Central memory CD4-positive, alpha-beta T cell (primary cell): ENCODE results near the gene ADAMTSL5.

Experiments used
- DNase-seq: peaks from one replicate; pipeline ENCODE4 v3.0.0; 2022

Gene ADAMTSL5

DNA sequence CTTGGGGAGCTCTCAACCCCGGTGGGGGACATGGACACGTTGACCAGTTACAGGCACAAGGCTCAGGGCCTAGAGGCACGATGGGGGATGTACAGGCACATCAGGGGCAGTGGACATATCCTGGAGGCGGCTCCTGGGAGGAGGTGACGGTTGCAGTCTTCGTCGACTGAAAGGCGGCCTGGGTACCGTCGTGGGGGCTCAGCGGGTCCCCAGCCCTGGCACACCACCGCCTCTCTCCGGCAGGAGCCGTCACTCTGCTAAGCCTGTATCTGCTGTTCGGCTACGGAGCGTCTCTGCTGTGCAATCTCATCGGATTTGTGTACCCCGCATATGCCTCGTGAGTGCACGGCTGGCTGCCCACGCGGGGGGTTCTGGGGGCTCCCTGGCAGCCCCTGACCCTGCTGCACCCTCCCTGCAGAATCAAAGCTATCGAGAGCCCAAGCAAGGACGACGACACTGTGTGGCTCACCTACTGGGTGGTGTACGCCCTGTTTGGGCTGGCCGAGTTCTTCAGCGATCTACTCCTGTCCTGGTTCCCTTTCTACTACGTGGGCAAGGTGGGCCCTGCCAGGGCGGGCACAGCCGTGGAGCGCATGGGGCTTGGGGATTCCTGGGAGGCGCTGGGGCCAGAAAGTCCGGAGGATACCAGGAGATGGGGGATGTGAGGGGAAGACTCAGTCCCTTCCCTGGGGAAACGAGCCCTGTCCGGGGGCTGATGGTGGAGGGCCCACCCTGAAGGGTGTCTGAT is 17.6 kb downstream of the ADAMTSL5 start:
- DNase-seq: no peak

- DNase-seq: no peak
These were observed 18.6 kb downstream of the ADAMTSL5 start for GRCh38 chr19:1494115-1494815.

DNA sequence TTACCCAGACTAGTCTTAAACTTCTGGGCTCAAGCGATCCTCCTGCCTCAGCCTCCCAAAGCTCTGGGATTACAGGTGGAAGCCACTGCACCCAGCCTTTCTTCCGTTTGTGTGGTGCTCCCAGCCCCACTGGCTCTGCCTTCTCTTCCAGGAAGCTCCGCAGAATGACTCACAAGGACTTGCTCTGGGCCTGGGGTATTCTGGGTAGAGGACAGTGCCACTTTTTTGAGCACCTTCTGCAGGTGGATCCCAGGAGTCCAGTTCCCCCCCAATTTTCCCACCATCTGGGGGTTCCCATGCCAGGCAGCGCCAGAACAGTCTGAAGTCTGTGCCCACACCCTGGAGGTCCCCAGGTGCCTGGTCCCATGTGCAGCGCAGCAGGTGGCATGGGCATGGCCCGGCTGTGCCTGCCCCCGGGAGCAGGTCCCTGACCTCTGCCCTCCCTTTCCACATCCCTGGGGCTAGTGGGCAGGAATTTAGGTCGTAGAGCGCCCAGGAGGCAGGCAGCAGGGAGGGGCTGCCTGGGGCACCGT is 20.3 kb downstream of the ADAMTSL5 start:
- DNase-seq: no peak

DNA sequence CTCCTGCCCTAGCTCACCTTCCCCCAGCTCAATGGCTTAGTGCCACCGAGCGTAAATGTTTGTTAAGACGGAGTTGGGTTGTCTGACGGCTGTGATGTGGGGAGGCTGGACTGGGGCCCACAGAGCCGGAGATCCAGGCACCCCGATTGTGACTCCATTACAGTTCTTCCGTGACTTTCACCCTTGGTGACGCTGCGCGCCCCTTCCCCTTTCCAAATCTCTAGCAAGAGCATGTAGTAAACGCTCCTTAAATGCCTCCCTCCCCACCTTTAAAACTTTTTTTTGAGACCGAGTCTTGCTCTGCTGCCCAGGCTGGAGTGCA is 21.0 kb downstream of the ADAMTSL5 start:
- no peak for DNase-seq

DNA sequence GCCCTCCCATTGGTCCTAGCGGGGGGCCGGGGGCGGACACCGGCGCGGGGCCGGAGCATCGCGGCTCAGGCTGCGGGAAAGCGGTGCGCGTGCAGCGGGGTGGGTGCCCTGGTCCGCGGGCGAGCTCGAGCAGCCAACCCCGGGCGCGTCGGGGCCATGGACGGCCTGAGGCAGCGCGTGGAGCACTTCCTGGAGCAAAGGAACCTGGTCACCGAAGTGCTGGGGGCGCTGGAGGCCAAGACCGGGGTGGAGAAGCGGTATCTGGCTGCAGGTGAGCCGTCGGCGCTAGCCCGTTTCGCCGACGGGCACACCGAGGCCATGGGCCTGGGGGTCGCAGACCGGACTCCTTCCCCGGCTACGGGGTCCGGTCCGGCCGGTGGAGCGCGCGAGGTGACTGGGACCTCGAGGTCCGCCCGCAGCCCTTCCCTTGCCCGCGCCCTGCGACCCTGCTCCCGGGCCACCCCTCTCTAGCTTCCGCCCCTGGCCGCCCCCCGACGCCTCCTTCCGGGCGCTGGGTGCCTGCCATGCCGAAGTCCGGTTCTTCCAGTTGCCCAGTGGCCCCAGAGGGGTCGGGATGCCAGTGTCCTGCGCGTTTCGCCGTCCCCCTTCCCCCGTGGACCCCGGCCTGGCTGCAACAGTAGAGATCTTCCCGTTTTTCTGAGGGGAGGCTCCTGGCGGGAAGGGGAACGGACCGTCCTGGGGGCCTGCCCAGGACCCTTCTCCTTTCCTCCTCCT is 21.5 kb downstream of the ADAMTSL5 start, which contains the start of gene REEP6:
Gene REEP6, plus strand, starts transcription at position 68 of the 735 bp plus-strand sequence. Its CDS starts 89 bp downstream, at position 157.
- DNase-seq: no peak

GRCh38 chr19:1490311-1491113 is 22.3 kb downstream of the ADAMTSL5 start, which contains the start of gene PCSK4:
Gene PCSK4, minus strand, starts transcription at chr19:1490350. Its CDS starts 4 bp downstream, at chr19:1490346.
- DNase-seq: peak; percentile 98

GRCh38 chr19:1489463-1490310 is 23.1 kb downstream of the ADAMTSL5 start:
- no peak for DNase-seq

- DNase-seq: no peak
These were observed 24.6 kb downstream of the ADAMTSL5 start for GRCh38 chr19:1488282-1488601.

GRCh38 chr19:1487576-1488281 is 25.1 kb downstream of the ADAMTSL5 start:
- DNase-seq: no peak

- DNase-seq: no peak
These were observed 25.9 kb downstream of the ADAMTSL5 start for GRCh38 chr19:1486720-1487575.

DNA sequence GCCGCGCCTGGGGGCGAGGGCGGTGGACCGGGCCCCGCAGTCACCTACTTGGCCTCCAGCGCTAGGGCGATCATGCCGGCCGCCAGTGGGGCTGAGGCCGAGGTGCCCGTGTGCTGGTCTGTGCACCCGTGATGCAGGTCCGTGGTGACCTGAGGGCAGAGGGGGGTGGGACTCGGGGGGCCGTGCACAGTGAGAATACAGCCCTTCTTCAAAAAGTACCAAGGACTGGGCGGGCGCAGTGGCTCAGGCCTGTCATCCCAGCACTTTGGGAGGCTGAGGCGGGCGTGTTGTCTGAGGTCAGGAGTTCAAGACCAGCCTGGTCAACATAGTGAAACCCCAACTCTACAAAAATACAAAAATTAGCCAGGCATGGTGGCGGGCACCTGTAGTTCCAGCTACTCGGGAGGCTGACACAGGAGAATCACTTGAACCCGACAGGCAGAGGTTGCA is 28.8 kb downstream of the ADAMTSL5 start:
- DNase-seq: no peak

DNA sequence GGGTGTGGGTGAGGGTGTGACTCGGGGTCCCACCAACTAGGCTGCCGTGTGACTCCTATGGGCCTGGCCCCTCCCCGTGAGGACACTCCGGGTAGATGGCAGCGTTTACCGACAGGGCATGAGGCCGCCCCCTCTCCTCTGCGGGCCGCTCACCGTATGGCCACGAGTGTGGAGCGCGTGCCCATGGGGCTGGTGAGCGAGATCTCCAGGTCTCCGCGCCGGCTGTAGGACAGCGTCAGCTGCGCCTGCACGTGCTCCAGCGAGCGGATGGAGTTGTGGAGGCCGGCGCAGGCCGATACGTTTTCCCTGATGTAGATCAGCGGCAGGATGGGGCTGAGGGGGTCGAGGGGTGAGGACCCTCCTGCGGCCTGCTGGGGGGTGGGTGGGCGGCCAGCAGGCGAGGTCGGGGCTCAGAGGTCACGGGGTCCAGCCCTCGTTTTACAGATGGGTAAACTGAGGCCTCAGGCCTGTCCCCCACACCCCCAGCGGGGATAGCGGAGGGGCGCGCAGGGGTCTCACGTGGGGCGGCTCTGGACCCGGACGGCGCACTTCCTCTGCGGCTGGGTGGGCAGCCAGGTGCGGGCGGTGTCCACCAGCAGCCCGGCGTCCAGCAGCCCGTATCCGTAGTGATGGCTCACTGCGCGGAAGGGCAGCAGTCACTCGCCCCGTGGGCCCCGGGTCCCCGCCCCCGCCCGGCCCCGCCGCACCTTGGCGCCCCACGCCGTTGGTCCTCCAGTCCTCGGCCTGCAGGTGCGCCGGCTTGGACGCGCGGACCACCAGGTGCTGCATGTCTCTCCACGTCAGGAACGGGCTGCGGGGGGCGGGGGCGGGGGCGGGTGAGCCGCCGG is 29.5 kb downstream of the ADAMTSL5 start:
- DNase-seq: no peak

DNA sequence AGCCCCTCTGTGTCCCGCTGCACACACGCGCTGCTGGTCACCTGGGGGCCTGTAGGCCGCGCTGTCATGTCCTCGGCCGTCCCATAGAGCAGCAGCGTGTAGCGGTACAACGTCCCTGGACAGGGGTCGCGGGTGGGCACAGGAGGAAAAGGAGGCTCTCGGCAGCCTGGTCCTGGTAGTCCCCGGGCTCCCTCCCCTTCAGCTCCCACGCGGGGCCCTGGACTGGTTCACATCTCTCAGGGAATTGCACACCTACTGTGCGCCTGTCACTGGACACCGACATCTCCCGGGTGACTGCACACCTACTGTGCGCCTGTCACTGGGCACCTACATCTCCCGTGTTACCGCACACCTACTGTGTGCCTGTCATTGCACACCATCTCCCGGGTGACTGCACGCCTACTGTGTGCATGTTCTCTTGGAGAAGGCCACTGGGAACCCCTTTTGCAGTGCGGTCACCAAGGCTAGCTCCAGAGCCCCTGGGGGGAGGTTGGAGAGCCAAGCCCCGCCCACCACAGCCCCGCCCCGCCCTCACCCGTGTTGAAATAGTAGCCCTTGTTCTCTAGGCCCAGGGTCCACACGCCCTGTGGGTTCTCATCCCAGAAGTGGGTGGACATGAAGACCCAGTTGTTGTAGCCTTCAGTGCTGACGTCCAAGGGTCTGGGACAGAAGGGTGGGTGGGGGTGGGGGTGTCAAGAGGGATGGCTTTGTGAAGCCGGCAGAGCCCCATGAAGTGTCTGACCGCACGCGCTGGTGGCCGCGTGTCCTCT is 30.3 kb downstream of the ADAMTSL5 start:
- no peak for DNase-seq

- no peak for DNase-seq
These were observed 30.9 kb downstream of the ADAMTSL5 start for GRCh38 chr19:1481893-1482360.

DNA sequence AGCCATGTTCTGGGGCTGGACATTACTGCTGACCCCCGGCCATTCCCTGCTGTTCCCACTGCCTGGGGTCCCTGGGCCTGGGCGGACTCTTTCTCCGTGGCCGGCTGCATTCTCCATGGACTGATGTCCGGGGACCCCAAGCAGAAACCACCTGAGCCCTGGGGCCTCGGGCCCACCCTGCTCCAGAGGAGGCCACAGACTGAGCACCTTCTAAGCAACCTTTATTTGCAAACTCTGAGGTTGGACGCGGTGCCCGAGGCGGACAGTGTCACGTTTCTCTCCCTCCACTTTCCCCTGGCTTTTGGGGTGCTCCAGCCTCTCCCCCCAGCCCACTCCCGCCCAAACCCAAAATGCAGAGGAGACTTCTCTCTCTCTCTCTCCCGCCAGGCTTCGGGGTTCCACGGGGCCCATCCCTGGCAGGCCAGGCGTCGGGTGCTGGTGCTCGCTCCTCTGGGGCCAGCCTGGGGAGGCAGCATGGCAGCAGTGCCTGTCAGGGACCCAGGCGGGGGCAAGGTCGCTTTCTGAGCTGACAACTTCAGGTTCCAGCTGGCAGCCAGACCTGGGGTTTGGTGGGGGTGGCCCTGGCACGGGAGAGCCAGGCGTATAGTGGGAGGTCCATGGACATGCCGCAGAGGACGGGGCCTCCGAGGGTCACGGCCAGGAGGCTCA is 31.5 kb downstream of the ADAMTSL5 start:
- no peak for DNase-seq

DNA sequence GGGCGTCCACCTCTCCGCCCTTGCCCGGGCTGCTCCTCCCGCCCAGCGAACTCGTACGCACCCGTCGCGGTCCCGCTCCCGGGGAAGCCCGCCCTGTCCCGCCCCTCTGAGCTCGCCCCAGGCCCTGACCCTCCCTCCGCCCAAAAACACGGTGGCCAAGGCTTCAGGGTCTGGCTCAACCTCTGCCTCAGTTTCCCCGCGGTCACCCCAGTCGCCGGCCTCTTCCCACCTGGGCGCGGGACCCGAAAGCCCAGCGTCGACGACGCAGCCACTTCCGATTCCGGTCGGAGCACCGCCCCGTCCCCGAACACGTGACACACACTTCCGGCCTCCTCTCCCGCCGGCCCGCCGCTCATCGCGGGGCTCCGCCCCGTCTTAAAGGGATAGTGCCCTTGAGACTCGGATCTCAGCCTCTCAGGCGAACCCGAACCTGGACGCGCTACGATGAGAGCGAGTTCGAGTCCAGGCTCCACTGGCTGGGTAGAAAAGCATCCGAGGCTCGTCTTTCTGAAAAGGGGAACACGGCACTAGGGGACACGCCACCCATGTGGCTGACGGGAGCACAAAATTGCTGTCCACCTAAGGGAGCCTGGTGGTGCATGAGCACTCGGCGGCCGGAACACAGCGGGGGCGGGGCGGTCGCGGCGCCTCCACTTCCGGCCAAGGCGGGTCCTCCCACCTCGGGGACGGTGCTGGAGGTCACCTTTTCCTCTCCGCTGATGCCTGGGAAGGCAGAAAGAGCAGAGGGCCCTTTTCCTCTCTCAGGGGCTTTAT is 33.7 kb downstream of the ADAMTSL5 start, which contains the start of gene C19orf25:
Gene C19orf25, minus strand, starts transcription at position 282 of the 774 bp plus-strand sequence. CDS start 312 bp downstream, outside the sequence.
- DNase-seq: peak; percentile 86
